Sigmoid colon (tissue), 7 donors: Measurements from ENCODE around the gene MGA. TPM values are rescaled to one million over a fixed set of nuclear protein-coding genes. Genes with fewer than 3 reads are reported as not detected.

ENCODE experiments used
- DNase-seq: peaks from one replicate; pipeline ENCODE4 v3.0.0-alpha.2; 2019
- H3K27ac ChIP-seq, 4 donors: fragments of 200-600 bp; sonication (generic); one replicate each; pipeline ENCODE4 v1.5.1; 2016 to 2019; ENCODE audit warnings: mild to moderate bottlenecking in 1 of 4
- H3K27me3 ChIP-seq, 3 donors: fragments of 200-600 bp; sonication (generic); one replicate each; pipeline ENCODE4 v1.5.1; 2019; ENCODE audit warnings: mild to moderate bottlenecking in 1 of 3
- H3K36me3 ChIP-seq, 4 donors: fragments of 200-600 bp; sonication (generic); one replicate each; pipeline ENCODE4 v1.5.1; 2016 to 2019
- H3K4me1 ChIP-seq, 4 donors: fragments of 200-600 bp; sonication (generic); one replicate each; pipeline ENCODE4 v1.5.1; 2017 to 2019
- H3K4me3 ChIP-seq, 4 donors: fragments of 200-600 bp; sonication (generic); one replicate each; pipeline ENCODE4 v1.5.1; 2017 to 2019; ENCODE audit warnings: mild to moderate bottlenecking in 2 of 4, moderate library complexity in 1 of 4
- H3K9me3 ChIP-seq, 4 donors: fragments of 200-600 bp in 3 of 4; sonication (generic) in 3 of 4; one replicate each; pipeline versions ENCODE4 v1.5.1 to v1.6.1; 2013 to 2019
- CTCF ChIP-seq, 4 experiments: fragments of 450-650 bp in 3 of 4; fragments of 200-600 bp in 1 of 4; IDR thresholded peaks; one replicate each; pipeline ENCODE4 v1.5.1; 2016 to 2019; ENCODE audit warnings: antibody characterized with exemption in 4 of 4, mild to moderate bottlenecking in 3 of 4, moderate library complexity in 2 of 4
- EP300 ChIP-seq, 4 donors: sonication (generic); formaldehyde crosslinking; IDR thresholded peaks; one replicate each; pipeline ENCODE4 v1.6.1; 2017; ENCODE audit warnings: antibody characterized with exemption in 4 of 4
- POLR2A ChIP-seq, 2 donors: fragments of 450-650 bp; IDR thresholded peaks; one replicate each; pipeline ENCODE4 v1.6.1; 2016; ENCODE audit warnings: antibody characterized with exemption in 2 of 2, mild to moderate bottlenecking in 2 of 2, moderate library complexity in 2 of 2
- POLR2AphosphoS5 ChIP-seq, 4 donors: sonication (generic); formaldehyde crosslinking; IDR thresholded peaks; one replicate each; pipeline ENCODE4 v1.6.1; 2017; ENCODE audit warnings: antibody characterized with exemption in 4 of 4
- WGBS, 2 donors: extraction: QIAGEN DNeasy Blood & Tissue Kit; methylation state at CpG; one replicate each; pipeline ENCODE4 v1.1.7; 2013; 5-methylcytosine and 5-hydroxymethylcytosine counted together
- intact Hi-C: fragments of 100-400 bp; cut with DNase I; formaldehyde crosslinking; loops from one replicate; pipeline ENCODE4 v1.15.1; 2023
- polyA plus RNA-seq, 3 donors: library from polyadenylated mRNA; stranded (reverse); fragments of 200-250 nt; gene quantifications; one replicate each; pipeline ENCODE4 v1.2.3, GENCODE V29; 2013
- total RNA-seq, 4 donors: library from RNA; depleted of rRNA; stranded (reverse); fragments of >200 nt; gene quantifications; one replicate each; pipeline ENCODE4 v1.1.0, GENCODE V29; 2016
- donor health status: healthy with polysubstance abuse.
- donor health status: Bipolar disorder and iron deficiency.
- donor health status: healthy.

MGA gene
- total and polyA plus RNA-seq, 7 donors = 1.4 to 64.8 (median 36.0) TPM

- H3K9me3 ChIP-seq = no peaks in the 10 kb centered on the region
- H3K4me3 ChIP-seq = no peak overlapping the region
- DNase-seq = no peak
- WGBS, 2 donors = 75 to 95% methylated on average over 5 of the region's 5 CpGs
- H3K4me1 ChIP-seq = peaks cover 0 to 33% (median 24%) of the 10 kb centered on the region in 4 donors
- no peak for TF ChIP-seq POLR2A (IDR thresholded peaks at IDR 0.05)
- TF ChIP-seq CTCF (IDR thresholded peaks at IDR 0.05) = no peak
- H3K27ac ChIP-seq = no peak overlapping the region
- H3K27me3 ChIP-seq = no peaks in the 10 kb centered on the region
- intact Hi-C loops = no loop called here
- no peaks in the 10 kb centered on the region for H3K36me3 ChIP-seq
Measured at GRCh38 chr15:41782371-41783282, 122.4 kb downstream of the MGA start.

GRCh38 chr15:41783296-41783695 lies 123.1 kb downstream of the MGA start:
- Histone ChIP-seq H3K27ac (no peak overlapping the region), H3K9me3 (no peaks in the 10 kb centered on the region), H3K27me3 (no peaks in the 10 kb centered on the region), H3K36me3 (no peaks in the 10 kb centered on the region), H3K4me3 (no peak overlapping the region), H3K4me1 (peaks cover 0 to 31% (median 21%) of the 10 kb centered on the region in 4 donors)
- DNase-seq = no peak
- WGBS, 2 donors = 67 to 88% methylated on average over 1 of the region's 1 CpG
- intact Hi-C loops = no loop called here
- no peak for TF ChIP-seq CTCF (IDR thresholded peaks at IDR 0.05)
- TF ChIP-seq POLR2A (IDR thresholded peaks at IDR 0.05) = no peak

GRCh38 chr15:41788262-41788661 lies 128.1 kb downstream of the MGA start:
- TF ChIP-seq POLR2A (IDR thresholded peaks at IDR 0.05) = no peak
- no peak for TF ChIP-seq POLR2AphosphoS5 (IDR thresholded peaks at IDR 0.05)
- no peak for TF ChIP-seq EP300 (IDR thresholded peaks at IDR 0.05)
- no peak for TF ChIP-seq CTCF (IDR thresholded peaks at IDR 0.05)
- peaks cover 0 to 42% (median 37%) of the 10 kb centered on the region in 4 donors for H3K4me1 ChIP-seq
- H3K27me3 ChIP-seq = no peaks in the 10 kb centered on the region
- DNase-seq = no peak
- intact Hi-C loops = no loop called here
- H3K9me3 ChIP-seq = no peaks in the 10 kb centered on the region
- no peak overlapping the region for H3K4me3 ChIP-seq
- 68 to 86% methylated on average over 3 of the region's 3 CpGs for WGBS, 2 donors
- no peak overlapping the region for H3K27ac ChIP-seq
- H3K36me3 ChIP-seq = no peaks in the 10 kb centered on the region

- 66 to 71% methylated on average over 4 of the region's 4 CpGs for WGBS, 2 donors
- Histone ChIP-seq H3K4me3 (no peak overlapping the region), H3K27ac (peak overlapping the region in 2 of 4 donors; percentile 1 to 67), H3K27me3 (no peaks in the 10 kb centered on the region), H3K36me3 (no peaks in the 10 kb centered on the region), H3K4me1 (peaks cover 0 to 42% (median 37%) of the 10 kb centered on the region in 4 donors), H3K9me3 (no peaks in the 10 kb centered on the region)
- no peak for DNase-seq
- no peak for TF ChIP-seq CTCF (IDR thresholded peaks at IDR 0.05)
- TF ChIP-seq POLR2A (IDR thresholded peaks at IDR 0.05) = no peak
- TF ChIP-seq EP300 (IDR thresholded peaks at IDR 0.05) = no peak
- no peak for TF ChIP-seq POLR2AphosphoS5 (IDR thresholded peaks at IDR 0.05)
- intact Hi-C loops = no loop called here
Measured at GRCh38 chr15:41789236-41789635, 129.0 kb downstream of the MGA start.
